Measurements from ENCODE around the gene PODXL2.

PODXL2 gene

GRCh38 chr3:127629467-127630403 is 750 bp downstream of the PODXL2 start:
- TF ChIP-seq GATA1 (IDR thresholded peaks at IDR 0.05; ENCODE audit: low read depth, low read length) (no peak), POLR2A (IDR thresholded peaks at IDR 0.05; ENCODE audit: low read length) (no peak)
- DNase-seq, result peak; percentile 37 to 40

- DNase-seq, result no peak
- no peak for TF ChIP-seq POLR2A (IDR thresholded peaks at IDR 0.05; ENCODE audit: low read length)
- TF ChIP-seq GATA1 (IDR thresholded peaks at IDR 0.05; ENCODE audit: low read depth, low read length), result no peak
Measured at GRCh38 chr3:127630811-127631714, 2.1 kb downstream of the PODXL2 start.

- DNase-seq, result no peak
- TF ChIP-seq POLR2A (IDR thresholded peaks at IDR 0.05; ENCODE audit: low read length) (no peak), GATA1 (IDR thresholded peaks at IDR 0.05; ENCODE audit: low read depth, low read length) (no peak)
Measured at GRCh38 chr3:127632035-127632820, 3.2 kb downstream of the PODXL2 start.

GRCh38 chr3:127634653-127635052 is 5.7 kb downstream of the PODXL2 start:
- no peak for DNase-seq
- TF ChIP-seq POLR2A (IDR thresholded peaks at IDR 0.05; ENCODE audit: low read length) (no peak), GATA1 (IDR thresholded peaks at IDR 0.05; ENCODE audit: low read depth, low read length) (no peak)

- no peak for DNase-seq
Measured at GRCh38 chr3:127637546-127637945, 8.6 kb downstream of the PODXL2 start.

GRCh38 chr3:127637971-127638370 is 9.0 kb downstream of the PODXL2 start:
- no peak for DNase-seq
- no peak for TF ChIP-seq GATA1 (IDR thresholded peaks at IDR 0.05; ENCODE audit: low read depth, low read length)
- no peak for TF ChIP-seq POLR2A (IDR thresholded peaks at IDR 0.05; ENCODE audit: low read length)

More at GRCh38 chr3:127637546-127637945, 8.6 kb downstream of the PODXL2 start:
- no peak for TF ChIP-seq POLR2A (IDR thresholded peaks at IDR 0.05; ENCODE audit: low read length)
- no peak for TF ChIP-seq GATA1 (IDR thresholded peaks at IDR 0.05; ENCODE audit: low read depth, low read length)

- TF ChIP-seq GATA1 (IDR thresholded peaks at IDR 0.05; ENCODE audit: low read depth, low read length), result no peak
- TF ChIP-seq POLR2A (IDR thresholded peaks at IDR 0.05; ENCODE audit: low read length), result no peak
- DNase-seq, result no peak
Measured at GRCh38 chr3:127639173-127640041, 10.4 kb downstream of the PODXL2 start.

- no peak for TF ChIP-seq GATA1 (IDR thresholded peaks at IDR 0.05; ENCODE audit: low read depth, low read length)
- TF ChIP-seq POLR2A (IDR thresholded peaks at IDR 0.05; ENCODE audit: low read length), result no peak
- no peak for DNase-seq
Measured at GRCh38 chr3:127640042-127640355, 11.0 kb downstream of the PODXL2 start.

GRCh38 chr3:127644641-127645370 is 15.8 kb downstream of the PODXL2 start:
- TF ChIP-seq GATA1 (IDR thresholded peaks at IDR 0.05; ENCODE audit: low read depth, low read length) (no peak), POLR2A (IDR thresholded peaks at IDR 0.05; ENCODE audit: low read length) (no peak)
- no peak for DNase-seq

GRCh38 chr3:127645371-127646015 is 16.5 kb downstream of the PODXL2 start:
- no peak for DNase-seq

GRCh38 chr3:127646501-127647046 is 17.6 kb downstream of the PODXL2 start:
- TF ChIP-seq POLR2A (IDR thresholded peaks at IDR 0.05; ENCODE audit: low read length) (no peak), GATA1 (IDR thresholded peaks at IDR 0.05; ENCODE audit: low read depth, low read length) (no peak)
- no peak for DNase-seq

More at GRCh38 chr3:127645371-127646015, 16.5 kb downstream of the PODXL2 start:
- no peak for TF ChIP-seq POLR2A (IDR thresholded peaks at IDR 0.05; ENCODE audit: low read length)
- TF ChIP-seq GATA1 (IDR thresholded peaks at IDR 0.05; ENCODE audit: low read depth, low read length), result no peak
